Measurements from ENCODE around the gene MYF5.

MYF5 gene

GRCh38 chr12:80766210-80766609 lies 49.5 kb downstream of the MYF5 start:
- no peak for DNase-seq (ENCODE audit: low read depth)

- no peak for DNase-seq (ENCODE audit: low read depth)
Measured at GRCh38 chr12:80766897-80767296, 50.2 kb downstream of the MYF5 start.
